ENCODE measurements around the gene SLF2. TPM values are rescaled to one million over a fixed set of nuclear protein-coding genes. Genes with fewer than 3 reads are reported as not detected.

SLF2 gene
- total RNA-seq, 1 experiment from 2014 or later = 13.6 TPM

DNA sequence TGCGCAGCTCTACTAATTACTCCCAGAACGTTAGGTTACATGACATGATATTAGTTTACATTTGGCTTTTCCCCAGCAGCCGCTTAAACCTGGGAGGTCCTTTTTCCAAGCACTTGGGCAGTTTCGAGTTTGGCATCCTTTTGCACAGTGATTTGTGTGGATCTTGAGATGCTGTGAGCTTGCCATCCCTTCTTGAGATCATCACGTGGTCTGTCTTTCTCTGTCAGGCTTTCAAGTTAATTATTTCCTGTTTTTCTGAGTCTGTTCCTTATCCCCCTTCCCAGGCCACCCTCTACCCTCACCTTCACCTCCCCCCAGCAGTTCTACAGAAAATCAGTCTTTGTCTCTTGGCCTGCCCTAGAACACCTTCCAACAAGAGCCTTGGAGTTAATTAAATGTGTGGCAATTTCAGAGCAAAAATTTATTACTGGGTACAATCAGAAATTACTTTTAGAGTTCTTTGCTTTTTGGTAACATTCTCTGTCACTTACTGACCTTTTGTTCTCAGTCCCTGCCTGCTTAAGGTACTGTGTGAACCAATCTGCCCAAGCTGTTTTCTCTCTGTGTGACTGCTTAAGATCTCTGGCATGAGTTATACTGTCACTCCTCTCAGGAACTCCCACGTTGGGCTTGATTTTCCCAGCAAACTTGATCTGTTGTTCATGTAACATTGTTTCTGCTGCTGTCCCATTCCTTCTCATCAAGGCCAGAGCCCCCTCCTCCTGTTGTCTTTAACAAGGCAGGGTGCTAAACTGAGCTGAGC is 3.1 kb upstream of the SLF2 start:
- TF ChIP-seq, protein P1, sequence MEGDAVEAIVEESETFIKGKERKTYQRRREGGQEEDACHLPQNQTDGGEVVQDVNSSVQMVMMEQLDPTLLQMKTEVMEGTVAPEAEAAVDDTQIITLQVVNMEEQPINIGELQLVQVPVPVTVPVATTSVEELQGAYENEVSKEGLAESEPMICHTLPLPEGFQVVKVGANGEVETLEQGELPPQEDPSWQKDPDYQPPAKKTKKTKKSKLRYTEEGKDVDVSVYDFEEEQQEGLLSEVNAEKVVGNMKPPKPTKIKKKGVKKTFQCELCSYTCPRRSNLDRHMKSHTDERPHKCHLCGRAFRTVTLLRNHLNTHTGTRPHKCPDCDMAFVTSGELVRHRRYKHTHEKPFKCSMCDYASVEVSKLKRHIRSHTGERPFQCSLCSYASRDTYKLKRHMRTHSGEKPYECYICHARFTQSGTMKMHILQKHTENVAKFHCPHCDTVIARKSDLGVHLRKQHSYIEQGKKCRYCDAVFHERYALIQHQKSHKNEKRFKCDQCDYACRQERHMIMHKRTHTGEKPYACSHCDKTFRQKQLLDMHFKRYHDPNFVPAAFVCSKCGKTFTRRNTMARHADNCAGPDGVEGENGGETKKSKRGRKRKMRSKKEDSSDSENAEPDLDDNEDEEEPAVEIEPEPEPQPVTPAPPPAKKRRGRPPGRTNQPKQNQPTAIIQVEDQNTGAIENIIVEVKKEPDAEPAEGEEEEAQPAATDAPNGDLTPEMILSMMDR (conservative IDR thresholded peaks at IDR 0.05) = no peak
- TF ChIP-seq EZH2 (IDR thresholded peaks at IDR 0.05; ENCODE audit: low read depth) = no peak
- DNase-seq = no peak
- Histone ChIP-seq H3K4me2 (no peak overlapping the region), H2AFZ (no peak overlapping the region), H3K27me3 (ENCODE audit: insufficient read depth, low read depth) (no peaks in the 10 kb centered on the region), H3K27ac (no peak overlapping the region), H3K4me3 (no peak overlapping the region), H3F3A (ENCODE audit: insufficient read depth, low read depth) (no peaks in the 10 kb centered on the region), H3K9me2 (ENCODE audit: insufficient read depth) (no peaks in the 10 kb centered on the region), H3K79me2 (ENCODE audit: low read depth) (peaks cover 15% of the 10 kb centered on the region), H3K4me1 (replicated peaks; ENCODE audit: insufficient read depth) (peaks cover 9% of the 10 kb centered on the region), H3K9me3 (ENCODE audit: insufficient read depth, low read depth) (no peaks in the 10 kb centered on the region), H3K36me3 (ENCODE audit: low read depth) (no peaks in the 10 kb centered on the region), H4K20me1 (ENCODE audit: insufficient read depth) (peaks cover 7% of the 10 kb centered on the region; the same call in 1 of the 2 replicates)
- no TSS peak for BruUV-seq (replicated peaks)
- ChIA-PET CTCF (no interaction called here), POLR2A (ENCODE audit: unreplicated experiment) (interaction anchor here (0.6 kb wide), 1 partner anchor 90 kb away, joined by 4 read pairs; the partner anchor contains the start of gene LZTS2)
- intact Hi-C loops (cut with micrococcal nuclease; ENCODE audit: unreplicated experiment) = no loop called here

DNA sequence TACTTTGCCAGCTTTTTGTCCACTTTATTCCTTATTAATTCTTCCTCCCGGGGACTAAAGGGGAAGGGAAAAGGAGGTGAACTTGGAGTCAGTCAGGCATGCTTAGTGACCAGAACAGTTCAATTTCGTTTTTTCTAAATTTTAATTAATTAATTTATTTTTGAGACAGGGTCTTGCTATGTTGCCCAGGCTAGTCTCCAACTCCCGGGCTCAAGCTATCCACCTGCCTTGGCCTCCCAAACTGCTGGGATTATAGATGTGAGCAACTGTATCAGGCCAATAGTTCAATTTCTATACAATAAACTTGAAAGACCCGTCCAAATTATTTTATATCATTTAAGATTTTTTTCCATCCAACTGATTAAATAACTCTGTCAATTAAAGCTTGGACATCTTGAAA is 1.3 kb upstream of the SLF2 start:
- POLR2A ChIA-PET (ENCODE audit: unreplicated experiment) = no interaction called here
- TF ChIP-seq, protein P1 (conservative IDR thresholded peaks at IDR 0.05) = no peak
- no peak for TF ChIP-seq EZH2 (IDR thresholded peaks at IDR 0.05; ENCODE audit: low read depth)

DNA sequence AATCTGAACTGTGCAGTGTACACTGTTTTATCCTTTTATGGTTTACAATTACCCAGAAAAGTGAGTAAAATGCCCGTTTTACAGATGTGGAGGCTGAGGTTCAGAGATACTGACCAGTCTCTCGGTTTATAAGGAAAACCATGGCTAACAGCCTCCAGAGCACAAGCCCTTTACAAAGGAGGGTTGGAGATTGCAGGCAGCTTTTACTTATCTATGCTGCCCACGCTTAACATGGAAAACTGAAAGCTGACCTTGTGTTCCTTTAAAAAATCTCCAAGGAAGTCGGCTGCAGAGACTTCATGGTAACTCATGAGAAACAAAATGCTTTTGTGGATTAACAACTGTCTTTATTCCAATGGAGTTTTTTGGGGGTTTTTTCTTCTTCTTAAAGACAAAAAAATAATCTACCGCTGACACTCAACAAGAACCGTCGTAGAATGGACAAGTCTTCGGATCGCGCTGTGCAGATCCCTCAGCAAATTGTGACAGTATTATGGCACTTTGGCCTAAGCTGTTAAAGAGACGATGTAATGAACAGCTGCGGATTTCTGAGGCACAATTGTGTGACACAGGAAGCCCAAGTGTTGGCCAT is 654 bp upstream of the SLF2 start:
- peaks cover 12% of the 10 kb centered on the region for H3K4me1 ChIP-seq (replicated peaks; ENCODE audit: insufficient read depth)
- TF ChIP-seq EZH2 (IDR thresholded peaks at IDR 0.05; ENCODE audit: low read depth) = no peak
- TF ChIP-seq, protein P1 (conservative IDR thresholded peaks at IDR 0.05) = no peak
- H3K4me3 ChIP-seq = peak overlapping the region; percentile 89; the same call in 1 of the 2 replicates
- BruUV-seq (replicated peaks) = TSS peak; percentile 36
- DNase-seq = no peak
- H3F3A ChIP-seq (ENCODE audit: insufficient read depth, low read depth) = no peaks in the 10 kb centered on the region
- H3K4me2 ChIP-seq = peak overlapping the region; percentile 72
- ChIA-PET POLR2A (ENCODE audit: unreplicated experiment) (no interaction called here), CTCF (no interaction called here)
- H3K9me2 ChIP-seq (ENCODE audit: insufficient read depth) = no peaks in the 10 kb centered on the region
- no peaks in the 10 kb centered on the region for H3K9me3 ChIP-seq (ENCODE audit: insufficient read depth, low read depth)
- intact Hi-C loops (cut with micrococcal nuclease; ENCODE audit: unreplicated experiment) = no loop called here
- peaks cover 12% of the 10 kb centered on the region for H4K20me1 ChIP-seq (ENCODE audit: insufficient read depth)
- peak overlapping the region; percentile 84 for H2AFZ ChIP-seq
- peaks cover 19% of the 10 kb centered on the region for H3K79me2 ChIP-seq (ENCODE audit: low read depth)
- H3K27ac ChIP-seq = no peak overlapping the region
- no peaks in the 10 kb centered on the region for H3K27me3 ChIP-seq (ENCODE audit: insufficient read depth, low read depth)
- 0 out of 2 replicates have a peak, but pooled peaks cover 5% of the 10 kb centered on the region for H3K36me3 ChIP-seq (ENCODE audit: low read depth)

More for the DNA sequence above, 1.3 kb upstream of the SLF2 start:
- intact Hi-C loops (cut with micrococcal nuclease; ENCODE audit: unreplicated experiment) = no loop called here
- H2AFZ ChIP-seq = no peak overlapping the region
- H3K4me2 ChIP-seq = peak overlapping the region; percentile 72
- H3K4me1 ChIP-seq (replicated peaks; ENCODE audit: insufficient read depth) = peaks cover 12% of the 10 kb centered on the region
- H3F3A ChIP-seq (ENCODE audit: insufficient read depth, low read depth) = no peaks in the 10 kb centered on the region
- peaks cover 12% of the 10 kb centered on the region for H4K20me1 ChIP-seq (ENCODE audit: insufficient read depth)
- H3K36me3 ChIP-seq (ENCODE audit: low read depth) = 0 out of 2 replicates have a peak, but pooled peaks cover 5% of the 10 kb centered on the region
- CTCF ChIA-PET = no interaction called here
- H3K27ac ChIP-seq = no peak overlapping the region
- H3K9me2 ChIP-seq (ENCODE audit: insufficient read depth) = no peaks in the 10 kb centered on the region
- no peak overlapping the region for H3K4me3 ChIP-seq
- no TSS peak for BruUV-seq (replicated peaks)
- no peaks in the 10 kb centered on the region for H3K27me3 ChIP-seq (ENCODE audit: insufficient read depth, low read depth)
- H3K79me2 ChIP-seq (ENCODE audit: low read depth) = peaks cover 19% of the 10 kb centered on the region
- no peak for DNase-seq
- H3K9me3 ChIP-seq (ENCODE audit: insufficient read depth, low read depth) = no peaks in the 10 kb centered on the region

Measured in PC-9 (cell line).